KMS-11 (cell line): ENCODE measurements around the gene ASCL3.

Source experiments
- H2AFZ ChIP-seq: fragments of 200-600 bp; sonication (generic); 2 replicates; pipeline ENCODE4 v1.6.1; 2016; ENCODE audit warnings: antibody characterized with exemption, mixed run types, low read depth
- H3K27ac ChIP-seq: fragments of 200-600 bp; sonication (generic); 2 replicates; pipeline ENCODE4 v1.6.1; 2016; ENCODE audit warnings: mild to moderate bottlenecking, mixed run types
- H3K27me3 ChIP-seq: fragments of 200-600 bp; sonication (generic); 2 replicates; pipeline ENCODE4 v1.6.1; 2017; ENCODE audit warnings: mild to moderate bottlenecking, low read depth, mixed run types, moderate library complexity; ENCODE audit not compliant: insufficient read depth
- H3K36me3 ChIP-seq: fragments of 200-600 bp; sonication (generic); 2 replicates; pipeline ENCODE4 v1.6.1; 2017; ENCODE audit warnings: mild to moderate bottlenecking, mixed run types; ENCODE audit not compliant: insufficient read depth
- H3K4me1 ChIP-seq: fragments of 200-600 bp; sonication (generic); 2 replicates; pipeline ENCODE4 v1.6.1; 2016; ENCODE audit warnings: mild to moderate bottlenecking, low read depth, mixed run types; ENCODE audit not compliant: poor library complexity, severe bottlenecking
- H3K4me2 ChIP-seq: fragments of 200-600 bp; sonication (generic); 2 replicates; pipeline ENCODE4 v1.7.0; 2016; ENCODE audit warnings: mild to moderate bottlenecking, mixed run types
- H3K4me3 ChIP-seq: fragments of 200-600 bp; sonication (generic); IDR thresholded peaks from 2 replicates; pipeline ENCODE4 v1.6.1; 2017; ENCODE audit warnings: low read depth, low read length, mixed read lengths; ENCODE audit not compliant: insufficient read depth
- H3K79me2 ChIP-seq: fragments of 200-600 bp; sonication (generic); 2 replicates; pipeline ENCODE4 v1.6.1; 2016; ENCODE audit warnings: low read depth, mixed run types; ENCODE audit not compliant: insufficient read depth
- H3K9ac ChIP-seq: fragments of 200-600 bp; sonication (generic); 2 replicates; pipeline ENCODE4 v1.6.1; 2016; ENCODE audit warnings: mild to moderate bottlenecking, mixed run types
- H4K20me1 ChIP-seq: fragments of 200-600 bp; sonication (generic); 2 replicates; pipeline ENCODE4 v1.6.1; 2016; ENCODE audit warnings: mild to moderate bottlenecking, mixed run types; ENCODE audit not compliant: insufficient read depth
- CTCF ChIP-seq: fragments of 200-600 bp; sonication (generic); conservative IDR thresholded peaks from 2 replicates; pipeline ENCODE4 v1.6.1; 2017; ENCODE audit warnings: low read depth, mild to moderate bottlenecking, antibody characterized with exemption, low read length, moderate library complexity, mixed read lengths

ASCL3 gene

GRCh38 chr11:8971924-8972316 is 29.1 kb upstream of the ASCL3 start:
- Histone ChIP-seq H3K27me3 (no peaks in the 10 kb centered on the region), H2AFZ (no peak overlapping the region), H3K79me2 (no peaks in the 10 kb centered on the region), H3K4me1 (peaks cover 6% of the 10 kb centered on the region), H3K4me2 (no peak overlapping the region), H3K36me3 (no peaks in the 10 kb centered on the region), H4K20me1 (no peaks in the 10 kb centered on the region), H3K27ac (no peak overlapping the region), H3K9ac (no peak overlapping the region), H3K4me3 (no peak overlapping the region)
- TF ChIP-seq CTCF = no peak

- TF ChIP-seq CTCF = no peak
- Histone ChIP-seq H3K27ac (no peak overlapping the region), H3K4me1 (peaks cover 6% of the 10 kb centered on the region)
Measured at GRCh38 chr11:8971196-8971923, 28.5 kb upstream of the ASCL3 start.

DNA sequence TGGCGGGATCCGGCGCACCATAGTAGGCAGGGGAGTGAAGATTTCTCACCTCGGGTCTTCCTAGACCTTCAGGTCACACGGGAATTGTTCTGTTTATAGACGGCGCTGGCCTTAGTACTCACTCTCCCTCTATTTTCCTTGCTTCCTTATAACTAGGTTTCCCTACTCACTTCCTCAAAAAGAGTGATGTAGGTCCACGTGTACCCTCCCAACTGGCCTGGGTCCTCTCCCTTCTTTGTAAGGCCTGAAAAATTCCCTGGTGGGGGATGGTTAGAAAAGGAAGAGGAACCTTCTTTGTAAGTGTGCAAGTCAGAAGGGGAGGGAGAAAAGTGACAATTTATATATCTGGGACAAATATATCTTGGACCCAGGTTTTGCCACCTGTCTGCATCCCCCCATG is 24.4 kb upstream of the ASCL3 start:
- Histone ChIP-seq H3K4me2 (no peak overlapping the region), H3K4me3 (no peak overlapping the region), H3K27me3 (no peaks in the 10 kb centered on the region), H2AFZ (no peak overlapping the region), H4K20me1 (no peaks in the 10 kb centered on the region), H3K4me1 (peaks cover 25% of the 10 kb centered on the region), H3K79me2 (peaks cover 15% of the 10 kb centered on the region; the same call in 1 of the 2 replicates), H3K27ac (no peak overlapping the region), H3K9ac (no peak overlapping the region), H3K36me3 (no peaks in the 10 kb centered on the region)
- TF ChIP-seq CTCF = no peak

More at GRCh38 chr11:8971196-8971923, 28.5 kb upstream of the ASCL3 start:
- no peak overlapping the region for H3K4me2 ChIP-seq
- no peaks in the 10 kb centered on the region for H3K79me2 ChIP-seq
- H4K20me1 ChIP-seq = no peaks in the 10 kb centered on the region
- H2AFZ ChIP-seq = no peak overlapping the region
- H3K27me3 ChIP-seq = no peaks in the 10 kb centered on the region
- H3K36me3 ChIP-seq = no peaks in the 10 kb centered on the region
- no peak overlapping the region for H3K9ac ChIP-seq
- no peak overlapping the region for H3K4me3 ChIP-seq

DNA sequence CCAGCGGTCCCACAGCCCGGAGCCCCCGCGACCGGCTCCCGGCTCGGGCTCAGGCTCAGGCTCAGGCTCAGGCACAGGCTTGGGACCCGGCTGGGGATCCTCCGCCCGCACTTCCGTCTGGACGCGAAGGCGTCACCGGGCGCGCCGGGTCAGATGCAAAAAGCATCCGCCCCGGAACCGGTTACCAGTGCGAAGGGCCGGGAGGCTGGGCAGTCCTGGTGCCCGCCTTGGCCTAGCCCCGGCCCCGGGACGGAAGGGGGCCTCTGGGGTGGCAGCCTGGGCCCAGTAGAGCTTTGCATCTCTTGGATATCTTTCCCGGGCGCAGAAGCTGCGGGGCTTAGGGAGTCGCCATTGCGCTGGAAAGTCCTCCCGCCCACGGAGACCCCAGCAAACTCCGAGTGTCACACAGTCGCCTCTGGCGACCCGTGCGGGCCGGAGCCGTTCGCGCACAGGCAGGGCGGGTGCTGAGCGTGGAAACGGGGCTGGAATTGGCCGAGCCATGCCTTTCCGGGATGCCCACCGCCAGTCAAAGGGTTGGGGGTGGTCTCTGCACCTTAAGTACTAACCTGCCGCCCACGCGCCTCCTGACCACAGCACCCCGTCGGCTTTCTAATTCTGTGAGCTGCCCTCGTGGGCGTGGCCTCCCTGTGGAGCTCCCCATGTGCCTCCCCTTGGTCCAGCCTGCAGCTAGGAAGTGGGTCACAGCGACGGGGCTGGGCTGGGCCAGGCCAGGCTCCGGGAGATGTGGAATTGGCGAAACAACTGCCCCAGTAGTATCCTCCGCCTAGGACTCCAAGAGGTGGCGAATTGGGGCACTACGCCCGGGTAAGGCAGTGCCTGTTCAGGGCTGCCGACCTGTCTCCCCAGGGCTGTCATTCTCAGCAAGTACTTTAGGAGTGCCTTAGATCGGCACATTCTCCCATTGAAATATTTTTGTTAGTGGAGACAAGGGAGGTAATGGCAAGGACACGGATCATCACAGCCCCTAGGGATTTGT is 21.8 kb upstream of the ASCL3 start, which contains the start of gene TMEM9B:
TMEM9B (minus strand) TSS at position 119 of the 997 bp plus-strand sequence. CDS start 129 bp downstream, outside the sequence.
- Histone ChIP-seq H3K79me2 (peaks cover 29% of the 10 kb centered on the region; the same call in 1 of the 2 replicates), H3K9ac (peak within 1 kb of the TSS; percentile 94), H3K4me2 (peak within 1 kb of the TSS; percentile 82), H3K27ac (peak within 1 kb of the TSS; percentile 88), H3K4me1 (peaks cover 33% of the 10 kb centered on the region), H3K4me3 (peak within 1 kb of the TSS; percentile 2), H3K36me3 (no peaks in the 10 kb centered on the region), H4K20me1 (no peaks in the 10 kb centered on the region), H2AFZ (peak within 1 kb of the TSS; percentile 96), H3K27me3 (no peaks in the 10 kb centered on the region)
- no peak for TF ChIP-seq CTCF
